GM11168 (cell line): Measurements from ENCODE around the gene DBH.

Experiments
- in situ Hi-C: fragments of 300-500 bp; cut with MboI; formaldehyde crosslinking; loops from one replicate; pipeline ENCODE4 v1.12.0; 2022; ENCODE audit warnings: low sequenced_read_pairs; ENCODE audit not compliant: unreplicated experiment

Gene DBH

GRCh38 chr9:133707763-133708245 is 71.6 kb downstream of the DBH start:
- in situ Hi-C loops, result no loop called here

GRCh38 chr9:133708246-133709014 is 72.3 kb downstream of the DBH start:
- in situ Hi-C loops, result no loop called here
